H9 (cell line): ENCODE measurements around the gene AK5. TPM values are rescaled to one million over a fixed set of nuclear protein-coding genes. Genes with fewer than 3 reads are reported as not detected.

Experiments
- DNase-seq: peaks from one replicate; pipeline ENCODE4 v3.0.0-alpha.2; 2017
- H2AFZ ChIP-seq: one replicate; pipeline ENCODE4 v1.6.1; 2013; ENCODE audit warnings: mild to moderate bottlenecking, low read length, control low read depth, moderate library complexity
- H2AK5ac ChIP-seq: 2 replicates; pipeline ENCODE4 v1.6.1; 2013; ENCODE audit warnings: low read length, control low read depth, mixed read lengths; ENCODE audit not compliant: insufficient read length
- H2BK120ac ChIP-seq: one replicate; pipeline ENCODE4 v1.6.1; 2013; ENCODE audit warnings: low read depth, mild to moderate bottlenecking, low read length, control low read depth, inconsistent platforms; ENCODE audit not compliant: poor library complexity, severe bottlenecking
- H2BK12ac ChIP-seq: 2 replicates; pipeline ENCODE4 v1.6.1; 2013; ENCODE audit warnings: low read length, control low read depth, mixed read lengths, low read depth; ENCODE audit not compliant: insufficient read length
- H2BK15ac ChIP-seq: 2 replicates; pipeline ENCODE4 v1.6.1; 2013; ENCODE audit warnings: low read depth, low read length, control low read depth
- H2BK20ac ChIP-seq: one replicate; pipeline ENCODE4 v1.6.1; 2013; ENCODE audit warnings: low read depth, mild to moderate bottlenecking, low read length, control low read depth, inconsistent platforms; ENCODE audit not compliant: poor library complexity, severe bottlenecking
- H2BK5ac ChIP-seq: 2 replicates; pipeline ENCODE4 v1.6.1; 2013; ENCODE audit warnings: low read length, control low read depth, mixed read lengths; ENCODE audit not compliant: insufficient read length
- H3K14ac ChIP-seq: 2 replicates; pipeline ENCODE4 v1.6.1; 2013; ENCODE audit warnings: low read length, control low read depth; ENCODE audit not compliant: insufficient read depth
- H3K18ac ChIP-seq: 2 replicates; pipeline ENCODE4 v1.6.1; 2013; ENCODE audit warnings: low read depth, mild to moderate bottlenecking, mixed read lengths, low read length, control low read depth; ENCODE audit not compliant: insufficient read length
- H3K23ac ChIP-seq: 2 replicates; pipeline ENCODE4 v1.6.1; 2013; ENCODE audit warnings: low read length, control low read depth, mixed read lengths, low read depth; ENCODE audit not compliant: insufficient read length
- H3K23me2 ChIP-seq: 2 replicates; pipeline ENCODE4 v1.6.1; 2013; ENCODE audit warnings: low read depth, mild to moderate bottlenecking, mixed read lengths, low read length, control low read depth; ENCODE audit not compliant: insufficient read length, poor library complexity, severe bottlenecking
- H3K27ac ChIP-seq: 2 replicates; pipeline ENCODE4 v1.5.1; 2013; ENCODE audit warnings: low read length, control low read depth, mixed read lengths, low read depth; ENCODE audit not compliant: insufficient read length
- H3K27me3 ChIP-seq: 2 replicates; pipeline ENCODE4 v1.6.1; 2013; ENCODE audit warnings: low read length, control low read depth, inconsistent platforms; ENCODE audit not compliant: insufficient read depth
- H3K4ac ChIP-seq: 2 replicates; pipeline ENCODE4 v1.6.1; 2013; ENCODE audit warnings: low read depth, mild to moderate bottlenecking, control low read depth, inconsistent platforms, low read length, moderate library complexity
- H3K4me1 ChIP-seq: 2 replicates; pipeline ENCODE4 v1.6.1; 2013; ENCODE audit warnings: low read length, control low read depth, inconsistent platforms; ENCODE audit not compliant: insufficient read depth
- H3K4me2 ChIP-seq: 2 replicates; pipeline ENCODE4 v1.6.1; 2013; ENCODE audit warnings: low read length, control low read depth, mixed read lengths; ENCODE audit not compliant: insufficient read length, insufficient read depth
- H3K56ac ChIP-seq: 2 replicates; pipeline ENCODE4 v1.6.1; 2013; ENCODE audit warnings: low read depth, mild to moderate bottlenecking, mixed read lengths, low read length, control low read depth; ENCODE audit not compliant: insufficient read length
- H3K79me1 ChIP-seq: 2 replicates; pipeline ENCODE4 v1.6.1; 2013; ENCODE audit warnings: low read depth, mild to moderate bottlenecking, moderate library complexity, low read length, control low read depth, inconsistent platforms; ENCODE audit not compliant: insufficient read depth, poor library complexity, severe bottlenecking
- H3K79me2 ChIP-seq: 2 replicates; pipeline ENCODE4 v1.6.1; 2013; ENCODE audit warnings: low read length, control low read depth, inconsistent platforms; ENCODE audit not compliant: insufficient read depth
- H3K9ac ChIP-seq: 2 replicates; pipeline ENCODE4 v1.6.1; 2013; ENCODE audit warnings: low read length, control low read depth, mixed read lengths; ENCODE audit not compliant: insufficient read length; ENCODE audit errors: extremely low read depth
- H3K9me3 ChIP-seq: one replicate; pipeline ENCODE4 v1.6.1; 2013; ENCODE audit warnings: low read depth, low read length, inconsistent platforms; ENCODE audit not compliant: control insufficient read depth
- H3T11ph ChIP-seq: one replicate; pipeline ENCODE4 v1.6.1; 2013; ENCODE audit warnings: mild to moderate bottlenecking, low read length, control low read depth, inconsistent platforms
- H4K20me1 ChIP-seq: one replicate; pipeline ENCODE4 v1.6.1; 2013; ENCODE audit not compliant: control insufficient read depth, insufficient read length, insufficient read depth
- H4K5ac ChIP-seq: 2 replicates; pipeline ENCODE4 v1.6.1; 2013; ENCODE audit warnings: low read depth, mild to moderate bottlenecking, mixed read lengths, low read length, control low read depth; ENCODE audit not compliant: insufficient read length
- H4K8ac ChIP-seq: replicated peaks from 2 replicates; pipeline ENCODE4 v1.6.1; 2013; ENCODE audit warnings: low read length, control low read depth, mixed read lengths, low read depth; ENCODE audit not compliant: insufficient read length
- H4K91ac ChIP-seq: 2 replicates; pipeline ENCODE4 v1.6.1; 2013; ENCODE audit warnings: low read depth, mild to moderate bottlenecking, moderate library complexity, mixed read lengths, low read length, control low read depth; ENCODE audit not compliant: insufficient read length
- H3K27ac Mint-ChIP-seq, 3 experiments: 2 replicates in 2 of 3; 3 replicates in 1 of 3; pipeline ENCODE4 v1.8.0; 2020 to 2021; ENCODE audit warnings: mixed read lengths in 3 of 3, mild to moderate bottlenecking in 1 of 3, moderate library complexity in 1 of 3
- H3K27me3 Mint-ChIP-seq: 2 replicates; pipeline ENCODE4 v1.8.0; 2021; ENCODE audit warnings: low read depth, mild to moderate bottlenecking, moderate library complexity, mixed read lengths
- H3K36me3 Mint-ChIP-seq, 3 experiments: 2 replicates in 2 of 3; 3 replicates in 1 of 3; pipeline ENCODE4 v1.8.0; 2020 to 2021; ENCODE audit warnings: low read depth in 3 of 3, mixed read lengths in 3 of 3; ENCODE audit not compliant: insufficient read depth in 1 of 3
- H3K4me1 Mint-ChIP-seq, 2 experiments: 2 replicates each; pipeline ENCODE4 v1.8.0; 2020; ENCODE audit warnings: mixed read lengths in 2 of 2
- H3K4me3 Mint-ChIP-seq, 2 experiments: 2 replicates in 1 of 2; 3 replicates in 1 of 2; pipeline ENCODE4 v1.8.0; 2020 to 2021; ENCODE audit warnings: mild to moderate bottlenecking in 2 of 2, mixed read lengths in 2 of 2, moderate library complexity in 1 of 2
- H3K9me3 Mint-ChIP-seq, 2 experiments: 2 replicates in 1 of 2; 3 replicates in 1 of 2; pipeline ENCODE4 v1.8.0; 2020; ENCODE audit warnings: mild to moderate bottlenecking in 2 of 2, mixed read lengths in 2 of 2, moderate library complexity in 1 of 2
- CTCF ChIP-seq: fragments of 200-600 bp; sonication (generic); conservative IDR thresholded peaks from 3 replicates; pipeline ENCODE4 v1.8.0; 2021; ENCODE audit warnings: antibody characterized with exemption, mild to moderate bottlenecking
- WGBS: extraction: QIAGEN DNeasy Blood & Tissue Kit; methylation state at CpG from one replicate; pipeline ENCODE4 v1.1.7; 2013; ENCODE audit warnings: missing lambda C conversion rate, low lambda C conversion rate, mixed read lengths; ENCODE audit not compliant: insufficient read length; ENCODE audit errors: extremely low coverage; 5-methylcytosine and 5-hydroxymethylcytosine counted together
- total RNA-seq: library from RNA; stranded (reverse); gene quantifications from 2 replicates; pipeline ENCODE4 v1.2.1, GENCODE V29; 2021

The AK5 gene
- total RNA-seq, 1 experiment from 2014 or later: 2.5 TPM

- Mint-ChIP-seq H3K27me3 (no peaks in the 10 kb centered on the region), H3K4me1 (no peaks in the 10 kb centered on the region), H3K9me3 (no peaks in the 10 kb centered on the region), H3K4me3 (no peak overlapping the region), H3K36me3 (no peaks in the 10 kb centered on the region), H3K27ac (no peak overlapping the region)
- no peak overlapping the region for H2AK5ac ChIP-seq
- no peak overlapping the region for H4K8ac ChIP-seq
- no peak overlapping the region for H2BK12ac ChIP-seq
- H3K23ac ChIP-seq: no peak overlapping the region
- no peak overlapping the region for H2BK20ac ChIP-seq
- H3K18ac ChIP-seq: no peak overlapping the region
- H3K56ac ChIP-seq: no peak overlapping the region
- no peak overlapping the region for H4K5ac ChIP-seq
- H3K79me1 ChIP-seq: no peaks in the 10 kb centered on the region
- no peak for TF ChIP-seq CTCF
- H3K4me2 ChIP-seq: no peak overlapping the region
- no peak for DNase-seq
- no peak overlapping the region for H4K91ac ChIP-seq
- no peaks in the 10 kb centered on the region for H3K23me2 ChIP-seq
- H2BK5ac ChIP-seq: no peak overlapping the region
- no peak overlapping the region for H2BK120ac ChIP-seq
- no peak overlapping the region for H3K4ac ChIP-seq
- no peak overlapping the region for H3K27ac ChIP-seq
- H3K14ac ChIP-seq: no peak overlapping the region
- no peaks in the 10 kb centered on the region for H3K79me2 ChIP-seq
- H2AFZ ChIP-seq: no peak overlapping the region
- no CpG with 5 or more reads among the region's 3 CpGs for WGBS
- H3K27me3 ChIP-seq: no peaks in the 10 kb centered on the region
- no peaks in the 10 kb centered on the region for H4K20me1 ChIP-seq
- H2BK15ac ChIP-seq: no peak overlapping the region
- no peak overlapping the region for H3K9ac ChIP-seq
- H3K9me3 ChIP-seq: no peaks in the 10 kb centered on the region
- no peaks in the 10 kb centered on the region for H3K4me1 ChIP-seq
- no peak overlapping the region for H3T11ph ChIP-seq
Measured at GRCh38 chr1:77473690-77474089, 191.9 kb downstream of the AK5 start.
